Astrocyte of the spinal cord (primary cell): ENCODE results near the gene XDH.

Source experiments
- DNase-seq: peaks from one replicate; pipeline ENCODE4 v3.0.0; 2011; ENCODE audit warnings: low read depth, low spot score
- H3K4me3 ChIP-seq: 2 replicates; pipeline ENCODE4 v1.5.1; 2011; ENCODE audit warnings: low read depth, mild to moderate bottlenecking, low read length, moderate library complexity
- in situ Hi-C: cut with HindIII; loops from 2 replicates; pipeline ENCODE4 v1.10.0; 2017; ENCODE audit warnings: low sequenced_read_pairs
- TF ChIP-seq, protein P1 (sequence below): IDR thresholded peaks from 2 replicates; pipeline ENCODE4 v1.5.1; 2012; ENCODE audit warnings: low read depth, mild to moderate bottlenecking, low read length, inconsistent platforms

Gene XDH

DNA sequence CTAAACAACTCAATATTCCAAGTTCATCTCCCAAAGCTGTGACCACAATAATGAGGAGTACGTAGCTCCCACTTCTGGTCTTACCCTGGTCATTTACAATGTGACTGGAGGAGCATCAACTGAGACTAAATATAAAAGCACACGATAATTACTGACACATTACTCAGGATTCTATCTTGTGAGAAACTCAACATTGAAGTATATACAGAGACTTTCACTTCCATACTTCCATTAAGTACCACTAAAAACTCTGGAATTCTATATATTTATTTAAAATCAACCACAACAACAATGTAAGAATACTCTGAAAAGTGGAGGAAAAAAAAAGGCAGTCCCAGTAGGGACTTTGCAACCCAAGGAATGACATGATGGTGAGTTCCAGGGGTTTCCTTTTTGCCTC, 61.4 kb downstream of the XDH start:
- TF ChIP-seq, protein P1, sequence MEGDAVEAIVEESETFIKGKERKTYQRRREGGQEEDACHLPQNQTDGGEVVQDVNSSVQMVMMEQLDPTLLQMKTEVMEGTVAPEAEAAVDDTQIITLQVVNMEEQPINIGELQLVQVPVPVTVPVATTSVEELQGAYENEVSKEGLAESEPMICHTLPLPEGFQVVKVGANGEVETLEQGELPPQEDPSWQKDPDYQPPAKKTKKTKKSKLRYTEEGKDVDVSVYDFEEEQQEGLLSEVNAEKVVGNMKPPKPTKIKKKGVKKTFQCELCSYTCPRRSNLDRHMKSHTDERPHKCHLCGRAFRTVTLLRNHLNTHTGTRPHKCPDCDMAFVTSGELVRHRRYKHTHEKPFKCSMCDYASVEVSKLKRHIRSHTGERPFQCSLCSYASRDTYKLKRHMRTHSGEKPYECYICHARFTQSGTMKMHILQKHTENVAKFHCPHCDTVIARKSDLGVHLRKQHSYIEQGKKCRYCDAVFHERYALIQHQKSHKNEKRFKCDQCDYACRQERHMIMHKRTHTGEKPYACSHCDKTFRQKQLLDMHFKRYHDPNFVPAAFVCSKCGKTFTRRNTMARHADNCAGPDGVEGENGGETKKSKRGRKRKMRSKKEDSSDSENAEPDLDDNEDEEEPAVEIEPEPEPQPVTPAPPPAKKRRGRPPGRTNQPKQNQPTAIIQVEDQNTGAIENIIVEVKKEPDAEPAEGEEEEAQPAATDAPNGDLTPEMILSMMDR: no peak
- DNase-seq: no peak
- in situ Hi-C loops: no loop called here
- H3K4me3 ChIP-seq: no peak overlapping the region

DNA sequence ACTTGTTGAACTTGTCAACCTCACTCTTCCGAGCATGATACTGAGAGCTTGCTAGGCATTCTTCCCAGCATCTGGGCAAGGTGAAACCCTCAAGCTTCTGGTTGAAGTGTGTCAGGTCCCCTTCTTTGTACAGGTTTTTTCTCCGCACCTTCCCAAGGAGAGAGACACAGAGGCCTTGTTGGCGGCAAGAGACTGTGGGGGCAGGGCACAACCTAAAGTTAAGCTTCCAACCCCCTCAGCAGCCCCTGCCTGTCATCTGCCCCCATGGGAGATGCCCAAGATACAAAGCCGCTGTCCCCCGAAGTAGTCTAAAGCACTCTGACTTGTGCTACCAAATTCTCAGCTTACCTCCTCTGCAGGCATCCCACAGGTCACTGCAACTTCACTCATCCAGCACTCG, 64.9 kb downstream of the XDH start:
- no peak for DNase-seq
- in situ Hi-C loops: no loop called here
- no peak overlapping the region for H3K4me3 ChIP-seq
- TF ChIP-seq, protein P1: no peak

DNA sequence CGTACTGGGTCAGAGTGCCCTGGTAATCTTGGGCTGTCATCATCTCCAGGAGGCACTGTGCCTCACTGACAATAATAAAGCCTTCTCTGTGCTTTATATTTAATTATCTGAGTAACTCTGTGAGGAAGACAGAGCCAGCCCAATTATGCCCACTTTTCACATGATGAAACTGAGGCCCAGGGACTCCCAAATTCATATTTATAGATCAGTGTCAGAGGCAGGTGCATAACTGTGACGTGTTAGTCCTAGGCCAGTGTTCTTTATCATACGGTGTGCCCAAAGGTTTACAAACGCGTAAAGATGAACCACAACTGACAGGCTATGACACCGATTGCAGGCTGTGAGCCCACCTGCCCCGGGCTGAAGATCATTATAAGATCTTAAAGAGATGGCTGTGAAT, 65.4 kb downstream of the XDH start:
- H3K4me3 ChIP-seq: no peak overlapping the region
- in situ Hi-C loops: no loop called here
- TF ChIP-seq, protein P1: no peak
- no peak for DNase-seq

DNA sequence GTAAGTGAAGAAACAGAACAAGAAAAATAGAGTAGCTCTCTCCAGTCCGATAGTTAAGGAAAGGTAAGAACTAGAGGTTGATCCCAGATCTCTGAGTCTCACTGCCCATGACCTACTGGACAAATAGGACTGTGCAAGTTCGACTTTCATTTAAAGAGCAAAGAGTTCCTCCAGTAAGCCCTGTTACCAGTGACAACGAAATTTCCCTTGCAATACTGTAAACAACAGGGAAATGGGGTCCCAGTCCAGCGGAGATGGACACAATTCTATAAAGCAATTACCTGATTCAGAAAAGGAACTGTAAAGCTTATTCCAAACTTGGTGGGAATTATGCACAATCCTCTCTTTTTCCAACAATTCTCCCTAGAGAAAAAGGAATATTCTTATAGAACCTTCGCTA, 65.9 kb downstream of the XDH start:
- no peak overlapping the region for H3K4me3 ChIP-seq
- no peak for DNase-seq
- in situ Hi-C loops: no loop called here
- TF ChIP-seq, protein P1: no peak

DNA sequence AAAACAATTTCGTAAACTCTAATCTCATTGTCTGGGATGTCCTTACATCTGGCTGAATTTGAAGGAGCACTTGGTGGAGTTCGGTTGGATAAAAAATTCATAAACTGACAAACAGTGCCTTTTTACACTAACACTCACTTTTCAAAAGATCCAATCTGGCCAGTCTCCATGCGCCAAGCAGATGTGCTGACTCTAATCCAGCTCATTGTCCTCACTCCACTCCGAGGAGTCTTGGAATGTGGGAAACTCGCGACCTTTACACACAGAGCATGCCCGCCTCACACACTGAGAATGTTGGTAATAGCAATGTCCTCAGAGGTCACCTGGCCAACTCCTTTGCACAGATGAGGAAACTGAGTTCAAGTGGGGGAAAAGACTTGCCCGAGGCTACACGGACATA, 66.8 kb downstream of the XDH start:
- in situ Hi-C loops: no loop called here
- H3K4me3 ChIP-seq: no peak overlapping the region
- DNase-seq: peak; percentile 44
- TF ChIP-seq, protein P1: no peak

DNA sequence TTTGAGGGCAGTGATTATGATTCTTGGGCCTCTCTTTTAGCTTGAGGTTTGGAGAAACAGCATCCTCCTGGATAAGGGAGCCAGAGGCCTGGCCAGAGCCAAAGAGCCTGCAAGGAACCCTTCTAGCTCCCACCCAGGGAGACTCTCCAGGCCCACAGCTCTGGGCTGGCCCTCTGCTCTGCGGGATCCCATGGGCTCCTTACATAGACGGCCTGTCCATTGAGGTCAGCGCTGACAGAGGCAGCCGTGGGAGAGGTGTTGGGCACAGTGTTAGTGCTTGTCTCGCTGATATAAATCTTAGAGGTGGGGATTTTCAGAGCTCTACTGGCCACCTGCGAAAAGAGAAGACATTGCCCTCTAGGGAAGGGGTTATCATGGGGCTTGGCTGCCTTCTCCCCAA, 67.2 kb downstream of the XDH start:
- TF ChIP-seq, protein P1: no peak
- in situ Hi-C loops: no loop called here
- no peak overlapping the region for H3K4me3 ChIP-seq
- no peak for DNase-seq

DNA sequence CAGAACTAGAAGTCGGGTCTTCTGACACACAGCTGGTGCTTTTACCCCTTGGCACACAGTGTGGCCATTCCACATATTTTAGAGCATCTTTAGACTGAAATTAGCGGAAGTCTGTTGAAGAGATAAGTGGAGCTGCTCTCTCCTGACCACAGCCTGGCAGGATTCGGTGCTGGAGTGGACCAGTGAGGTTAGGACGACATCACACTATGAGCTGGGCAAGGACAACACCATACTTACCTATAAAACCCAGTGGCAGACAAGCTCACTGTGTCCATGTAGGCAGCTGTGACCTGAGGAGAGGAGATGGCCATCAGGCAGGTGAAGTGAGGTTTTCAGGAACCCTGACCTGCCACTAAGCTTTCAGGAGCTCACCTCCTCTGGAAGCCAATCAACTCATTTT, 70.1 kb downstream of the XDH start:
- in situ Hi-C loops: no loop called here
- DNase-seq: no peak
- H3K4me3 ChIP-seq: no peak overlapping the region
- TF ChIP-seq, protein P1: no peak
